PC-3 (cell line): ENCODE results near the gene ATP8B3. TPM values are rescaled to one million over a fixed set of nuclear protein-coding genes. Genes with fewer than 3 reads are reported as not detected.

ENCODE experiments used
- ATAC-seq: fragments of 200-7000 bp; cut with Tn5 transposase; 2 replicates; pipeline ENCODE4 v1.9.1; 2020; ENCODE audit warnings: mild to moderate bottlenecking, moderate library complexity
- BruUV-seq: library from RNA; stranded (reverse); fragments of 400-500 nt; replicated peaks from 2 replicates; lab custom pipeline; 2021; lab: Mats Ljungman, UMichigan
- CTCF ChIA-PET: fragments of 300-600 bp; sonication (Branson Sonifier 250); formaldehyde crosslinking; loops from one replicate; lab custom pipeline; 2022; ENCODE audit warnings: antibody characterized with exemption; lab: Charles Lee
- POLR2A ChIA-PET: fragments of 300-600 bp; sonication (Branson Sonifier 250); formaldehyde crosslinking; loops from one replicate; lab custom pipeline; 2022; ENCODE audit warnings: antibody characterized with exemption; ENCODE audit not compliant: unreplicated experiment; lab: Charles Lee
- DNase-seq: peaks from one replicate; pipeline ENCODE4 v3.0.0-alpha.2; 2015
- H2AFZ ChIP-seq: fragments of 300-600 bp; sonication (generic); 2 replicates; pipeline ENCODE4 v1.6.0; 2016; ENCODE audit warnings: antibody characterized with exemption, low read length
- H3F3A ChIP-seq: fragments of 300-600 bp; sonication (generic); one replicate; pipeline ENCODE4 v1.6.0; 2017; ENCODE audit warnings: antibody characterized with exemption, low read length, control low read depth, mild to moderate bottlenecking; ENCODE audit not compliant: unreplicated experiment
- H3K27ac ChIP-seq: fragments of 300-600 bp; sonication (generic); 2 replicates; pipeline ENCODE4 v1.5.1; 2016; ENCODE audit warnings: mild to moderate bottlenecking, low read length
- H3K27me3 ChIP-seq: fragments of 300-600 bp; sonication (generic); 2 replicates; pipeline ENCODE4 v1.6.1; 2016; ENCODE audit warnings: low read length, mixed read lengths
- H3K36me3 ChIP-seq: fragments of 300-600 bp; sonication (generic); 2 replicates; pipeline ENCODE4 v1.6.1; 2016; ENCODE audit warnings: low read depth, mixed run types, low read length, mixed read lengths
- H3K4me1 ChIP-seq: fragments of 300-600 bp; sonication (generic); 2 replicates; pipeline ENCODE4 v1.5.1; 2016; ENCODE audit warnings: low read length; ENCODE audit not compliant: insufficient read depth
- H3K4me2 ChIP-seq: fragments of 300-600 bp; sonication (generic); 2 replicates; pipeline ENCODE4 v1.6.0; 2016; ENCODE audit warnings: low read length
- H3K4me3 ChIP-seq: fragments of 300-600 bp; sonication (generic); 2 replicates; pipeline ENCODE4 v1.5.1; 2016; ENCODE audit warnings: mild to moderate bottlenecking, low read length, mixed read lengths
- H3K79me2 ChIP-seq: fragments of 300-600 bp; sonication (generic); 2 replicates; pipeline ENCODE4 v1.6.1; 2017; ENCODE audit warnings: low read length, mixed read lengths
- H3K9ac ChIP-seq: fragments of 300-600 bp; sonication (generic); 2 replicates; pipeline ENCODE4 v1.6.0; 2016; ENCODE audit warnings: mild to moderate bottlenecking, low read length
- H3K9me2 ChIP-seq: fragments of 300-600 bp; sonication (generic); replicated peaks from 2 replicates; pipeline ENCODE4 v1.6.1; 2016; ENCODE audit warnings: mixed run types, low read length, mixed read lengths
- H3K9me3 ChIP-seq: fragments of 300-600 bp; sonication (generic); 2 replicates; pipeline ENCODE4 v1.6.1; 2016; ENCODE audit warnings: low read length, mixed read lengths
- H4K20me1 ChIP-seq: fragments of 300-600 bp; sonication (generic); 2 replicates; pipeline ENCODE4 v1.6.1; 2016; ENCODE audit warnings: low read length, mixed read lengths
- EZH2 ChIP-seq: fragments of 300-600 bp; sonication (generic); IDR thresholded peaks from one replicate; pipeline ENCODE4 v1.6.1; 2017; ENCODE audit warnings: antibody characterized with exemption, mild to moderate bottlenecking, low read length; ENCODE audit not compliant: unreplicated experiment
- EZH2phosphoT487 ChIP-seq: fragments of 300-600 bp; sonication (generic); IDR thresholded peaks from 2 replicates; pipeline ENCODE4 v1.6.1; 2018; ENCODE audit warnings: mild to moderate bottlenecking, antibody characterized with exemption, low read length, borderline replicate concordance
- intact Hi-C: fragments of 100-400 bp; cut with micrococcal nuclease; formaldehyde crosslinking; loops from 2 replicates; pipeline ENCODE4 v1.9.0; 2023
- total RNA-seq: library from RNA; depleted of rRNA; stranded (reverse); fragments of >200 nt; gene quantifications from 2 replicates; pipeline ENCODE4 v1.2.3, GENCODE V29; 2014
- TF ChIP-seq, protein P1 (sequence below): fragments of 300-600 bp; sonication (generic); conservative IDR thresholded peaks from 2 replicates; pipeline ENCODE4 v1.5.1; 2017; ENCODE audit warnings: antibody characterized with exemption, low read depth, mild to moderate bottlenecking, low read length

Gene ATP8B3
- total RNA-seq, 1 experiment from 2014 or later, result 4.2 TPM

DNA sequence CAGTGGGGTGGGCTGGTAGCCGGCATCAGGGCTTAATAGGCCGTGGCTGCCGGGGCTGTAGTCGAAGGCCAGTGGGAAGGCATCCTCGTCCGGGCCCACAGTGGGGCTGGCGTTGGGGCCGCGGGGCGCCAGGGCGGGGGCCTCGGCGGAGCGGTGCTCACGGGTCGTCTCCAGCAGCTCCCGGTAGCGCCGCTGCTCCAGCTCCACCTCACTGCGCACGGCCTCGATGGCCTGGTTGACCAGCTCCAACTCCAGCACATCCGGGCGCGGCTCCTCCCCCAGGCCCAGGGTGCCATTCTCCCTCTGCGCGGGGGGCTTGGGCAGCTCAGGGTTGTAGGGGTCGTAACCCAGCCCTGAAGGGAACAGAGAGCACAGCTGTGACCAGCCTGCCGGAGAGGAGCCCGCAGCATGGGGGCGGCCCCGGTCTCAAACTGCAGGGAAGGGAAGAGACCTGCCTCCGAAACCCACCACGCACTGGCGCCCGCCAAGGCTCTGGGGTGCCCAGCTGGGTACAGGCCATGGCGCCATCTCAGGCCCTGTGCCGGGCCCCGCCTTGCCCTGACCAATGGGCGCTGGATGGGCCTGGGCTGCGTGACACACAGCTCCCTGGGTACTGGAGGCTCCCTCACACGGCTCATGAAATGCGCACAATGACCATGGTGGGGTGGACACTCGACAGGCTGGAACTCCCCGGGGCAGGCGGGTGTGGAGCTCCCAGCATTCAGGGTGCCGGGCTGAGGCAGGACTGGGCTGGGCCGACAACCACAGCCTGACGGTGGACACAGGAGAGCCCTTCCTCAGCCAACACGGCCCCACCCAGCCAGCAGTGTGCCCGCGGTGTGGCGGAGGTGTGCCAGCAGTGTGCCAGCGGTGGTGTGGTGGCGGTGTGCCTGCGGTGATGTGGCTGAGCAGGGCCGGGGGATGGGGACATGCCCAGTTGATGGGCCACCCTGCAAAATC lies 16.5 kb upstream of the ATP8B3 start:
- Histone ChIP-seq H3K4me1 (no peaks in the 10 kb centered on the region), H3K79me2 (peaks cover 5% of the 10 kb centered on the region; the same call in 1 of the 2 replicates)

DNA sequence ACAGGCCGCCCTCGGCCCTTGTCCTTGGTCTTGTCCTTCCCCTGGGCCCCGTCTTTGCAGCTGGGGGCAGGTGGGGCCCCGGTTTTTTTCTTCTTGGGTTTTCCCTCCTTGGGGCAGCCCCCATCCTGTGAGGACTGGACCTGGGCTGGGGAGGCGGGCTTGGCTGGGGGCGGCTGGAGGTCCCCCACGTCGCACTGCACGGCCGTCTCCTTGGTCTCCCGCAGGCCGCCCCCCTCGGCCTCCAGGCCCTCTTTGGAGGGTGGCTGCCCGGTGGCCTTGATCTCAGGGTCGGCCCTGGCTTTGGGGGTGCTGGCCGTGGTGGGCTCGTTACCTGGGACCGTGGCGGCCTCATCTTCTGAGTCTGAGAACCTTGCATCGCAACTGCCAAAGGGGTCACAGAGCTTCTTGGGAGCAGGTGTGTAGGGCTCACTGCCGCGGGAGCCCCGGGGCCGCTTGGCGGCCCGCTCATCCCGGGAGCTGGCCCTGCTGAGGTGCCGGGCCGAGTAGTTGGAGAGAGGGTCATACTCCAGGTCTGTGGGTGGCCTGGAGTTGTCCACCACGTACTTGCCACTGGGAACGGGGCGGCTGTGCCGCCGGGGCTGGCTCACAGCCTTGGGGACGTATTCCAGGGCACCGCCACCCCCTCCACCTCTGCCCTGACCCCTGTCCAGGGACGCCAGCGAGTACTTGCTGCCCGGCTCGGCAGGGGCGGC lies 15.6 kb upstream of the ATP8B3 start:
- Histone ChIP-seq H3K27ac (no peak overlapping the region), H3K79me2 (peaks cover 5% of the 10 kb centered on the region; the same call in 1 of the 2 replicates), H3K9ac (no peak overlapping the region), H3K4me2 (no peak overlapping the region), H3K27me3 (no peaks in the 10 kb centered on the region), H3F3A (no peaks in the 10 kb centered on the region), H4K20me1 (no peaks in the 10 kb centered on the region), H3K9me2 (no peaks in the 10 kb centered on the region), H3K36me3 (no peaks in the 10 kb centered on the region; the same call in 1 of the 2 replicates), H3K9me3 (no peaks in the 10 kb centered on the region), H3K4me1 (no peaks in the 10 kb centered on the region), H2AFZ (no peak overlapping the region), H3K4me3 (no peak overlapping the region)
- no TSS peak for BruUV-seq
- ChIA-PET POLR2A (no interaction called here), CTCF (no interaction called here)
- ATAC-seq (no peak), DNase-seq (no peak)
- no peak for TF ChIP-seq EZH2phosphoT487
- TF ChIP-seq, protein P1, sequence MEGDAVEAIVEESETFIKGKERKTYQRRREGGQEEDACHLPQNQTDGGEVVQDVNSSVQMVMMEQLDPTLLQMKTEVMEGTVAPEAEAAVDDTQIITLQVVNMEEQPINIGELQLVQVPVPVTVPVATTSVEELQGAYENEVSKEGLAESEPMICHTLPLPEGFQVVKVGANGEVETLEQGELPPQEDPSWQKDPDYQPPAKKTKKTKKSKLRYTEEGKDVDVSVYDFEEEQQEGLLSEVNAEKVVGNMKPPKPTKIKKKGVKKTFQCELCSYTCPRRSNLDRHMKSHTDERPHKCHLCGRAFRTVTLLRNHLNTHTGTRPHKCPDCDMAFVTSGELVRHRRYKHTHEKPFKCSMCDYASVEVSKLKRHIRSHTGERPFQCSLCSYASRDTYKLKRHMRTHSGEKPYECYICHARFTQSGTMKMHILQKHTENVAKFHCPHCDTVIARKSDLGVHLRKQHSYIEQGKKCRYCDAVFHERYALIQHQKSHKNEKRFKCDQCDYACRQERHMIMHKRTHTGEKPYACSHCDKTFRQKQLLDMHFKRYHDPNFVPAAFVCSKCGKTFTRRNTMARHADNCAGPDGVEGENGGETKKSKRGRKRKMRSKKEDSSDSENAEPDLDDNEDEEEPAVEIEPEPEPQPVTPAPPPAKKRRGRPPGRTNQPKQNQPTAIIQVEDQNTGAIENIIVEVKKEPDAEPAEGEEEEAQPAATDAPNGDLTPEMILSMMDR, result no peak
- no peak for TF ChIP-seq EZH2
- intact Hi-C loops, result no loop called here

More for the DNA sequence above, 16.5 kb upstream of the ATP8B3 start:
- intact Hi-C loops, result no loop called here
- Histone ChIP-seq H3K4me2 (no peak overlapping the region), H3K9ac (no peak overlapping the region), H2AFZ (no peak overlapping the region), H3K36me3 (no peaks in the 10 kb centered on the region; the same call in 1 of the 2 replicates), H3K9me3 (no peaks in the 10 kb centered on the region), H3K4me3 (no peak overlapping the region), H3K27me3 (no peaks in the 10 kb centered on the region), H3F3A (no peaks in the 10 kb centered on the region), H3K9me2 (no peaks in the 10 kb centered on the region), H3K27ac (no peak overlapping the region), H4K20me1 (no peaks in the 10 kb centered on the region)
- POLR2A ChIA-PET, result no interaction called here
- CTCF ChIA-PET, result no interaction called here
- no TSS peak for BruUV-seq
- DNase-seq (no peak), ATAC-seq (no peak)
- TF ChIP-seq EZH2 (no peak), EZH2phosphoT487 (no peak)
- TF ChIP-seq, protein P1, result no peak
